ENCODE results near the gene PRRC2B. TPM values are rescaled to one million over a fixed set of nuclear protein-coding genes. Genes with fewer than 3 reads are reported as not detected.

The PRRC2B gene
- total and polyA plus RNA-seq, 8 donors = 26.3 to 251 (median 71.8) TPM

- 68 to 88% (median 76%) methylated on average over 3 of the region's 3 CpGs for WGBS, 5 donors
- DNase-seq = no peak
- Histone ChIP-seq H3K9me3 (no peaks in the 10 kb centered on the region), H3K4me3 (no peak overlapping the region), H3K36me3 (peaks cover 49 to 76% (median 75%) of the 10 kb centered on the region in 4 donors), H3K27ac (peak overlapping the region in 4 of 5 donors; percentile 12 to 71 (median 40)), H3K4me1 (peaks cover 7 to 39% (median 24%) of the 10 kb centered on the region in 4 donors), H3K27me3 (no peaks in the 10 kb centered on the region)
- TF ChIP-seq EP300 (IDR thresholded peaks at IDR 0.05) = no peak
- no peak for TF ChIP-seq POLR2AphosphoS5 (IDR thresholded peaks at IDR 0.05)
- intact Hi-C loops (cut with DNase I; ENCODE audit: low total_unique reads) = no loop called here
Observed at GRCh38 chr9:131433302-131433854, 39.5 kb downstream of the PRRC2B start.

GRCh38 chr9:131434673-131435072 lies 40.8 kb downstream of the PRRC2B start:
- no peaks in the 10 kb centered on the region for H3K9me3 ChIP-seq
- peaks cover 62 to 89% (median 88%) of the 10 kb centered on the region in 4 donors for H3K36me3 ChIP-seq
- H3K4me1 ChIP-seq = peaks cover 0 to 27% (median 12%) of the 10 kb centered on the region in 4 donors
- intact Hi-C loops (cut with DNase I; ENCODE audit: low total_unique reads) = no loop called here
- DNase-seq = no peak
- 79 to 84% (median 81%) methylated on average over 7 of the region's 7 CpGs for WGBS, 5 donors
- H3K27ac ChIP-seq = no peak overlapping the region
- H3K27me3 ChIP-seq = no peaks in the 10 kb centered on the region
- no peak overlapping the region for H3K4me3 ChIP-seq
- TF ChIP-seq POLR2A (IDR thresholded peaks at IDR 0.05) (no peak), EP300 (IDR thresholded peaks at IDR 0.05) (no peak), CTCF (IDR thresholded peaks at IDR 0.05) (no peak), POLR2AphosphoS5 (IDR thresholded peaks at IDR 0.05) (no peak)

- peaks cover 69 to 98% (median 96%) of the 10 kb centered on the region in 4 donors for H3K36me3 ChIP-seq
- intact Hi-C loops (cut with DNase I; ENCODE audit: low total_unique reads) = no loop called here
- no peak overlapping the region for H3K27ac ChIP-seq
- H3K4me1 ChIP-seq = peaks cover 0 to 21% (median 7%) of the 10 kb centered on the region in 4 donors
- WGBS, 5 donors = 61 to 81% (median 77%) methylated on average over 10 to 12 of the region's 12 CpGs
- TF ChIP-seq POLR2A (IDR thresholded peaks at IDR 0.05) (no peak), EP300 (IDR thresholded peaks at IDR 0.05) (no peak), CTCF (IDR thresholded peaks at IDR 0.05) (no peak), POLR2AphosphoS5 (IDR thresholded peaks at IDR 0.05) (no peak)
- no peaks in the 10 kb centered on the region for H3K27me3 ChIP-seq
- no peak overlapping the region for H3K4me3 ChIP-seq
- H3K9me3 ChIP-seq = no peaks in the 10 kb centered on the region
- no peak for DNase-seq
Observed at GRCh38 chr9:131436376-131436775, 42.5 kb downstream of the PRRC2B start.

- DNase-seq = no peak
- no peak overlapping the region for H3K27ac ChIP-seq
- H3K4me1 ChIP-seq = peaks cover 0 to 20% (median 7%) of the 10 kb centered on the region in 4 donors
- H3K27me3 ChIP-seq = no peaks in the 10 kb centered on the region
- no peak overlapping the region for H3K4me3 ChIP-seq
- intact Hi-C loops (cut with DNase I; ENCODE audit: low total_unique reads) = no loop called here
- H3K9me3 ChIP-seq = no peaks in the 10 kb centered on the region
- peaks cover 73 to 100% (median 99%) of the 10 kb centered on the region in 4 donors for H3K36me3 ChIP-seq
- TF ChIP-seq EP300 (IDR thresholded peaks at IDR 0.05) = no peak
- no peak for TF ChIP-seq CTCF (IDR thresholded peaks at IDR 0.05)
- TF ChIP-seq POLR2AphosphoS5 (IDR thresholded peaks at IDR 0.05) = no peak
- no peak for TF ChIP-seq POLR2A (IDR thresholded peaks at IDR 0.05)
- 85 to 87% (median 85%) methylated on average over 8 of the region's 8 CpGs for WGBS, 5 donors
Observed at GRCh38 chr9:131436865-131437271, 43.0 kb downstream of the PRRC2B start.

- intact Hi-C loops (cut with DNase I; ENCODE audit: low total_unique reads) = no loop called here
- Histone ChIP-seq H3K9me3 (no peaks in the 10 kb centered on the region), H3K4me3 (no peak overlapping the region), H3K27ac (no peak overlapping the region), H3K4me1 (peaks cover 0 to 7% (median 2%) of the 10 kb centered on the region in 4 donors), H3K27me3 (no peaks in the 10 kb centered on the region), H3K36me3 (peaks cover 65 to 100% (median 98%) of the 10 kb centered on the region in 4 donors)
- WGBS, 5 donors = 91 to 97% (median 93%) methylated on average over 7 of the region's 7 CpGs
- no peak for TF ChIP-seq EP300 (IDR thresholded peaks at IDR 0.05)
- TF ChIP-seq POLR2A (IDR thresholded peaks at IDR 0.05) = no peak
- no peak for TF ChIP-seq CTCF (IDR thresholded peaks at IDR 0.05)
- no peak for TF ChIP-seq POLR2AphosphoS5 (IDR thresholded peaks at IDR 0.05)
- no peak for DNase-seq
Observed at GRCh38 chr9:131438190-131438589, 44.3 kb downstream of the PRRC2B start.

Data from stomach (tissue), 9 donors.